Osteoblast (primary cell): ENCODE measurements around the gene CLEC17A. TPM values are rescaled to one million over a fixed set of nuclear protein-coding genes. Genes with fewer than 3 reads are reported as not detected.

ENCODE experiments used
- DNase-seq: peaks from one replicate; pipeline ENCODE4 v3.0.0; 2011; ENCODE audit warnings: low spot score, mixed read lengths; ENCODE audit not compliant: insufficient read length; ENCODE audit errors: missing footprints
- H2AFZ ChIP-seq: 2 replicates; pipeline ENCODE4 v1.6.0; 2011; ENCODE audit warnings: mild to moderate bottlenecking, low read length
- H3K27ac ChIP-seq: 2 replicates; pipeline ENCODE4 v1.5.1; 2011; ENCODE audit warnings: mild to moderate bottlenecking, low read depth, low read length, moderate library complexity
- H3K27me3 ChIP-seq: 2 replicates; pipeline ENCODE4 v1.6.0; 2012; ENCODE audit warnings: mild to moderate bottlenecking, control low read depth, inconsistent platforms, low read length, moderate library complexity; ENCODE audit not compliant: insufficient read depth
- H3K36me3 ChIP-seq: 2 replicates; pipeline ENCODE4 v1.5.1; 2011; ENCODE audit warnings: mild to moderate bottlenecking, low read length, control low read depth, moderate library complexity; ENCODE audit not compliant: insufficient read depth
- H3K4me1 ChIP-seq: 2 replicates; pipeline ENCODE4 v1.5.1; 2011; ENCODE audit warnings: mild to moderate bottlenecking, low read length, control low read depth, moderate library complexity; ENCODE audit not compliant: insufficient read depth
- H3K4me2 ChIP-seq: 2 replicates; pipeline ENCODE4 v1.6.0; 2011; ENCODE audit warnings: mild to moderate bottlenecking, low read length; ENCODE audit not compliant: insufficient read depth
- H3K4me3 ChIP-seq: fragments of 200-600 bp; sonication (generic); 3 replicates; pipeline ENCODE4 v1.5.1; 2012; ENCODE audit warnings: mild to moderate bottlenecking, low read length, inconsistent platforms; ENCODE audit not compliant: insufficient read depth
- H3K79me2 ChIP-seq: 2 replicates; pipeline ENCODE4 v1.6.0; 2012; ENCODE audit warnings: mild to moderate bottlenecking, low read length, control low read depth, inconsistent platforms; ENCODE audit not compliant: insufficient read depth
- H3K9me3 ChIP-seq: 2 replicates; pipeline ENCODE4 v1.5.1; 2011; ENCODE audit warnings: low read depth, low read length, control low read depth
- H4K20me1 ChIP-seq: 2 replicates; pipeline ENCODE4 v1.6.0; 2012; ENCODE audit warnings: mild to moderate bottlenecking, low read length, control low read depth; ENCODE audit not compliant: insufficient read depth
- CTCF ChIP-seq: IDR thresholded peaks from 2 replicates; pipeline ENCODE4 v1.5.1; 2011; ENCODE audit warnings: mild to moderate bottlenecking, low read depth, low read length, moderate library complexity; ENCODE audit errors: extremely low read depth
- total RNA-seq: library from RNA; depleted of rRNA; stranded (reverse); fragments of >200 nt; gene quantifications from 2 replicates; pipeline ENCODE4 v1.2.3, GENCODE V29; 2012

The CLEC17A gene
- total RNA-seq, 1 donor, result under 0.01 TPM

GRCh38 chr19:14595558-14595957 lies 12.7 kb downstream of the CLEC17A start:
- H4K20me1 ChIP-seq, result no peaks in the 10 kb centered on the region
- no peak overlapping the region for H2AFZ ChIP-seq
- H3K27ac ChIP-seq, result no peak overlapping the region
- no peaks in the 10 kb centered on the region for H3K79me2 ChIP-seq
- H3K4me1 ChIP-seq, result no peaks in the 10 kb centered on the region
- H3K27me3 ChIP-seq, result no peaks in the 10 kb centered on the region
- H3K9me3 ChIP-seq, result peaks cover 4% of the 10 kb centered on the region
- no peak overlapping the region for H3K4me3 ChIP-seq
- H3K36me3 ChIP-seq, result no peaks in the 10 kb centered on the region
- H3K4me2 ChIP-seq, result no peak overlapping the region
- no peak for TF ChIP-seq CTCF
- DNase-seq, result no peak

- TF ChIP-seq CTCF, result no peak
- Histone ChIP-seq H3K27ac (no peak overlapping the region), H3K79me2 (no peaks in the 10 kb centered on the region), H3K4me1 (no peaks in the 10 kb centered on the region), H3K4me3 (no peak overlapping the region), H3K36me3 (no peaks in the 10 kb centered on the region), H3K27me3 (no peaks in the 10 kb centered on the region), H4K20me1 (no peaks in the 10 kb centered on the region), H3K4me2 (no peak overlapping the region), H2AFZ (no peak overlapping the region), H3K9me3 (peaks cover 4% of the 10 kb centered on the region)
- DNase-seq, result peak; percentile 65
These were observed 16.8 kb downstream of the CLEC17A start for GRCh38 chr19:14599548-14600147.

- H4K20me1 ChIP-seq, result no peaks in the 10 kb centered on the region
- H3K4me2 ChIP-seq, result no peak overlapping the region
- no peaks in the 10 kb centered on the region for H3K9me3 ChIP-seq
- H3K36me3 ChIP-seq, result no peaks in the 10 kb centered on the region
- no peaks in the 10 kb centered on the region for H3K27me3 ChIP-seq
- no peak overlapping the region for H3K27ac ChIP-seq
- no peak overlapping the region for H3K4me3 ChIP-seq
- no peaks in the 10 kb centered on the region for H3K4me1 ChIP-seq
- no peak for DNase-seq
- TF ChIP-seq CTCF, result no peak
- H2AFZ ChIP-seq, result no peak overlapping the region
- H3K79me2 ChIP-seq, result no peaks in the 10 kb centered on the region
These were observed 21.1 kb downstream of the CLEC17A start for GRCh38 chr19:14603990-14604387.

GRCh38 chr19:14606627-14607026 lies 23.7 kb downstream of the CLEC17A start:
- no peak overlapping the region for H2AFZ ChIP-seq
- H3K4me1 ChIP-seq, result no peaks in the 10 kb centered on the region
- no peaks in the 10 kb centered on the region for H4K20me1 ChIP-seq
- no peaks in the 10 kb centered on the region for H3K9me3 ChIP-seq
- H3K27me3 ChIP-seq, result no peaks in the 10 kb centered on the region
- H3K27ac ChIP-seq, result no peak overlapping the region
- TF ChIP-seq CTCF, result no peak
- H3K4me2 ChIP-seq, result no peak overlapping the region
- no peak for DNase-seq
- no peaks in the 10 kb centered on the region for H3K36me3 ChIP-seq
- H3K79me2 ChIP-seq, result no peaks in the 10 kb centered on the region
- no peak overlapping the region for H3K4me3 ChIP-seq
